HG03108 (cell line): Measurements from ENCODE around the gene PALB2.
"Not testable (repeated sequence)": the region's sequence is repeated elsewhere in the genome, so short reads cannot be mapped to it uniquely, and the experiment has no call there.

Experiments used
- ATAC-seq: cut with Tn5 transposase; IDR thresholded peaks from one replicate; pipeline ENCODE4 v1.9.1; 2021; ENCODE audit warnings: moderate library complexity; ENCODE audit not compliant: unreplicated experiment

Gene PALB2

GRCh38 chr16:23584186-23585076 is 56.7 kb downstream of the PALB2 start:
- no peak for ATAC-seq

GRCh38 chr16:23583271-23583670 is 57.8 kb downstream of the PALB2 start:
- ATAC-seq = not testable (repeated sequence)

GRCh38 chr16:23581764-23582163 is 59.3 kb downstream of the PALB2 start:
- no peak for ATAC-seq

GRCh38 chr16:23580391-23580790 is 60.7 kb downstream of the PALB2 start:
- ATAC-seq = no peak

- no peak for ATAC-seq
Measured at GRCh38 chr16:23579371-23579770, 61.7 kb downstream of the PALB2 start.

GRCh38 chr16:23578101-23578830 is 62.8 kb downstream of the PALB2 start:
- ATAC-seq = no peak

GRCh38 chr16:23577493-23577892 is 63.6 kb downstream of the PALB2 start:
- ATAC-seq = no peak

GRCh38 chr16:23575834-23576233 is 65.3 kb downstream of the PALB2 start:
- ATAC-seq = no peak

GRCh38 chr16:23573817-23574216 is 67.3 kb downstream of the PALB2 start:
- ATAC-seq = no peak

GRCh38 chr16:23572394-23572793 is 68.7 kb downstream of the PALB2 start:
- no peak for ATAC-seq

- ATAC-seq = no peak
Measured at GRCh38 chr16:23571895-23572294, 69.2 kb downstream of the PALB2 start.

GRCh38 chr16:23570992-23571632 is 70.0 kb downstream of the PALB2 start:
- no peak for ATAC-seq

GRCh38 chr16:23567602-23568001 is 73.5 kb downstream of the PALB2 start:
- ATAC-seq = no peak

GRCh38 chr16:23566724-23567123 is 74.4 kb downstream of the PALB2 start:
- no peak for ATAC-seq

- ATAC-seq = no peak
Measured at GRCh38 chr16:23564575-23565363, 76.3 kb downstream of the PALB2 start.

- no peak for ATAC-seq
Measured at GRCh38 chr16:23563186-23563585, 77.9 kb downstream of the PALB2 start.

GRCh38 chr16:23562505-23562904 is 78.6 kb downstream of the PALB2 start:
- ATAC-seq = no peak

GRCh38 chr16:23561586-23561985 is 79.5 kb downstream of the PALB2 start:
- ATAC-seq = no peak

GRCh38 chr16:23557779-23558702 is 83.1 kb downstream of the PALB2 start:
- peak; percentile 1 for ATAC-seq
